GM13976 (cell line): ENCODE data around the gene AQP9.
"Not testable (repeated sequence)": the region's sequence is repeated elsewhere in the genome, so short reads cannot be mapped to it uniquely, and the experiment has no call there.

ENCODE experiments used
- DNase-seq: peaks from one replicate; pipeline ENCODE4 v3.0.0; 2012; ENCODE audit warnings: low spot score
- CTCF ChIP-seq: IDR thresholded peaks from 2 replicates; pipeline ENCODE4 v1.5.1; 2012; ENCODE audit warnings: borderline replicate concordance, mild to moderate bottlenecking; ENCODE audit not compliant: insufficient read depth; ENCODE audit errors: extremely low read depth, missing control alignments, control extremely low read depth
- in situ Hi-C: fragments of 300-500 bp; cut with MboI; formaldehyde crosslinking; loops from one replicate; pipeline ENCODE4 v1.12.0; 2022; ENCODE audit warnings: low sequenced_read_pairs, mixed read lengths, inconsistent platforms; ENCODE audit not compliant: unreplicated experiment

AQP9 gene

GRCh38 chr15:58189148-58189811, 51.1 kb downstream of the AQP9 start:
- in situ Hi-C loops, result no loop called here
- no peak for DNase-seq
- TF ChIP-seq CTCF, result no peak

GRCh38 chr15:58190419-58190818, 52.2 kb downstream of the AQP9 start:
- TF ChIP-seq CTCF, result no peak
- in situ Hi-C loops, result no loop called here
- no peak for DNase-seq

- in situ Hi-C loops, DNase-seq: not testable (repeated sequence)
These were observed 55.5 kb downstream of the AQP9 start for GRCh38 chr15:58193636-58194035.

GRCh38 chr15:58200739-58201138, 62.6 kb downstream of the AQP9 start:
- in situ Hi-C loops, result no loop called here
- TF ChIP-seq CTCF, result no peak
- no peak for DNase-seq

GRCh38 chr15:58201516-58201915, 63.3 kb downstream of the AQP9 start:
- in situ Hi-C loops, result no loop called here
- no peak for DNase-seq
- no peak for TF ChIP-seq CTCF

- no peak for TF ChIP-seq CTCF
- in situ Hi-C loops, result no loop called here
- no peak for DNase-seq
These were observed 65.4 kb downstream of the AQP9 start for GRCh38 chr15:58203537-58203936.

GRCh38 chr15:58206151-58206550, 68.0 kb downstream of the AQP9 start:
- no peak for TF ChIP-seq CTCF
- no peak for DNase-seq
- in situ Hi-C loops, result no loop called here

- DNase-seq, in situ Hi-C loops: not testable (repeated sequence)
These were observed 70.0 kb downstream of the AQP9 start for GRCh38 chr15:58208217-58208616.

GRCh38 chr15:58209007-58209481, 70.9 kb downstream of the AQP9 start:
- in situ Hi-C loops, DNase-seq: not testable (repeated sequence)

- in situ Hi-C loops, DNase-seq: not testable (repeated sequence)
These were observed 71.8 kb downstream of the AQP9 start for GRCh38 chr15:58210031-58210430.
